Measurements from ENCODE around the gene ZCCHC17. TPM values are rescaled to one million over a fixed set of nuclear protein-coding genes. Genes with fewer than 3 reads are reported as not detected.

ZCCHC17 gene
- total RNA-seq, 2 experiments from 2014 or later = 30.1 to 33.8 TPM

- CTCF ChIA-PET (ENCODE audit: unreplicated experiment) = no interaction called here
- POLR2A ChIA-PET = interaction anchor here (1.0 kb wide), 1 partner anchor 9 kb away, joined by 3 read pairs; no protein-coding TSS in a partner anchor
- intact Hi-C loops (cut with micrococcal nuclease; ENCODE audit: unreplicated experiment) = no loop called here
Observed at GRCh38 chr1:31370565-31370964, 73.7 kb downstream of the ZCCHC17 start.

GRCh38 chr1:31371121-31371959, 74.5 kb downstream of the ZCCHC17 start:
- POLR2A ChIA-PET = interaction anchor here (1.0 kb wide), 1 partner anchor 9 kb away, joined by 3 read pairs; no protein-coding TSS in a partner anchor

More at GRCh38 chr1:31370565-31370964, 73.7 kb downstream of the ZCCHC17 start:
- Histone ChIP-seq H3K9me3 (ENCODE audit: low read length) (no peaks in the 10 kb centered on the region), H3K4me1 (ENCODE audit: insufficient read depth, low read length, poor library complexity, severe bottlenecking) (no peaks in the 10 kb centered on the region), H3K4me2 (ENCODE audit: low read length) (no peak overlapping the region), H3K79me2 (ENCODE audit: insufficient read depth, low read depth, low read length) (no peaks in the 10 kb centered on the region), H4K20me1 (ENCODE audit: insufficient read depth, low read length) (no peaks in the 10 kb centered on the region), H3K9me2 (ENCODE audit: insufficient read depth, low read length) (no peaks in the 10 kb centered on the region), H3K36me3 (ENCODE audit: insufficient read depth, low read length) (peaks cover 5% of the 10 kb centered on the region; the same call in 1 of the 2 replicates), H3K4me3 (ENCODE audit: low read depth, low read length, poor library complexity, severe bottlenecking) (no peak overlapping the region), H3K27ac (ENCODE audit: low read depth, low read length, poor library complexity, severe bottlenecking) (no peak overlapping the region), H2AFZ (ENCODE audit: low read length) (no peak overlapping the region)
- BruUV-seq (replicated peaks) = no TSS peak
- TF ChIP-seq CTCF (conservative IDR thresholded peaks at IDR 0.05; ENCODE audit: low read length) = no peak
- TF ChIP-seq EZH2phosphoT487 (IDR thresholded peaks at IDR 0.05; ENCODE audit: borderline replicate concordance, low read depth, low read length) = no peak
- DNase-seq (ENCODE audit: low spot score) = no peak

More at GRCh38 chr1:31371121-31371959, 74.5 kb downstream of the ZCCHC17 start:
- intact Hi-C loops (cut with micrococcal nuclease; ENCODE audit: unreplicated experiment) = no loop called here
- Histone ChIP-seq H3K9me2 (ENCODE audit: insufficient read depth, low read length) (no peaks in the 10 kb centered on the region), H3K36me3 (ENCODE audit: insufficient read depth, low read length) (no peaks in the 10 kb centered on the region; the same call in 1 of the 2 replicates), H3K9me3 (ENCODE audit: low read length) (no peaks in the 10 kb centered on the region), H3K4me3 (ENCODE audit: low read depth, low read length, poor library complexity, severe bottlenecking) (no peak overlapping the region), H3K27ac (ENCODE audit: low read depth, low read length, poor library complexity, severe bottlenecking) (no peak overlapping the region), H4K20me1 (ENCODE audit: insufficient read depth, low read length) (no peaks in the 10 kb centered on the region), H3K4me2 (ENCODE audit: low read length) (no peak overlapping the region), H2AFZ (ENCODE audit: low read length) (no peak overlapping the region), H3K79me2 (ENCODE audit: insufficient read depth, low read depth, low read length) (no peaks in the 10 kb centered on the region), H3K4me1 (ENCODE audit: insufficient read depth, low read length, poor library complexity, severe bottlenecking) (no peaks in the 10 kb centered on the region)
- no peak for DNase-seq (ENCODE audit: low spot score)
- BruUV-seq (replicated peaks) = no TSS peak
- CTCF ChIA-PET (ENCODE audit: unreplicated experiment) = interaction anchor here (0.6 kb wide), 1 partner anchor 24 kb away, joined by 3 read pairs; no protein-coding TSS in a partner anchor
- TF ChIP-seq EZH2phosphoT487 (IDR thresholded peaks at IDR 0.05; ENCODE audit: borderline replicate concordance, low read depth, low read length) (no peak), CTCF (conservative IDR thresholded peaks at IDR 0.05; ENCODE audit: low read length) (no peak)

All from OCI-LY7 (cell line).